Adipocyte (in vitro differentiated cells): ENCODE results near the gene CFAP45.

Experiments
- DNase-seq: peaks from one replicate; pipeline ENCODE4 v3.0.0-alpha.2; 2015; ENCODE audit warnings: low read depth
- H3K27me3 ChIP-seq: replicated peaks from 2 replicates; pipeline ENCODE4 v1.7.0; 2013; ENCODE audit warnings: mild to moderate bottlenecking, low read length, moderate library complexity; ENCODE audit not compliant: control insufficient read depth, insufficient read depth
- H3K36me3 ChIP-seq: 2 replicates; pipeline ENCODE4 v1.7.0; 2013; ENCODE audit warnings: low read length, mild to moderate bottlenecking, moderate library complexity; ENCODE audit not compliant: control insufficient read depth, insufficient read depth, severe bottlenecking
- H3K4me1 ChIP-seq: 2 replicates; pipeline ENCODE4 v1.7.0; 2013; ENCODE audit warnings: mild to moderate bottlenecking, low read length, moderate library complexity; ENCODE audit not compliant: control insufficient read depth, insufficient read depth
- H3K4me3 ChIP-seq: 2 replicates; pipeline ENCODE4 v1.7.0; 2013; ENCODE audit warnings: mild to moderate bottlenecking, low read length, moderate library complexity
- H3K9ac ChIP-seq: 2 replicates; pipeline ENCODE4 v1.7.0; 2013; ENCODE audit warnings: mild to moderate bottlenecking, low read length, moderate library complexity
- H3K9me3 ChIP-seq: 2 replicates; pipeline ENCODE4 v1.7.0; 2013; ENCODE audit warnings: mild to moderate bottlenecking, low read length, moderate library complexity; ENCODE audit not compliant: control insufficient read depth

Gene CFAP45

GRCh38 chr1:159934136-159935039, 34.4 kb upstream of the CFAP45 start:
- Histone ChIP-seq H3K4me1 (peaks cover 4% of the 10 kb centered on the region), H3K9ac (no peak overlapping the region), H3K9me3 (no peaks in the 10 kb centered on the region), H3K4me3 (no peak overlapping the region), H3K27me3 (peaks cover 17% of the 10 kb centered on the region), H3K36me3 (no peaks in the 10 kb centered on the region)
- DNase-seq = no peak

GRCh38 chr1:159933347-159933746, 33.4 kb upstream of the CFAP45 start:
- Histone ChIP-seq H3K4me3 (no peak overlapping the region), H3K9me3 (no peaks in the 10 kb centered on the region), H3K36me3 (no peaks in the 10 kb centered on the region), H3K4me1 (peaks cover 1% of the 10 kb centered on the region), H3K27me3 (peaks cover 17% of the 10 kb centered on the region), H3K9ac (no peak overlapping the region)
- DNase-seq = no peak

GRCh38 chr1:159932296-159933285, 32.6 kb upstream of the CFAP45 start:
- DNase-seq = no peak
- no peaks in the 10 kb centered on the region for H3K36me3 ChIP-seq

GRCh38 chr1:159931795-159932173, 31.8 kb upstream of the CFAP45 start:
- no peaks in the 10 kb centered on the region for H3K36me3 ChIP-seq
- H3K9ac ChIP-seq = no peak overlapping the region
- H3K4me1 ChIP-seq = no peaks in the 10 kb centered on the region
- H3K9me3 ChIP-seq = no peaks in the 10 kb centered on the region
- DNase-seq = no peak
- peaks cover 14% of the 10 kb centered on the region for H3K27me3 ChIP-seq
- H3K4me3 ChIP-seq = no peak overlapping the region

More at GRCh38 chr1:159932296-159933285, 32.6 kb upstream of the CFAP45 start:
- Histone ChIP-seq H3K9ac (no peak overlapping the region), H3K9me3 (no peaks in the 10 kb centered on the region), H3K4me3 (no peak overlapping the region), H3K4me1 (no peaks in the 10 kb centered on the region), H3K27me3 (peaks cover 14% of the 10 kb centered on the region)

GRCh38 chr1:159931101-159931794, 31.3 kb upstream of the CFAP45 start:
- no peak for DNase-seq
- Histone ChIP-seq H3K9ac (no peak overlapping the region), H3K9me3 (no peaks in the 10 kb centered on the region), H3K27me3 (peaks cover 14% of the 10 kb centered on the region), H3K36me3 (no peaks in the 10 kb centered on the region), H3K4me1 (no peaks in the 10 kb centered on the region), H3K4me3 (no peak overlapping the region)

- Histone ChIP-seq H3K4me1 (peaks cover 5% of the 10 kb centered on the region), H3K36me3 (no peaks in the 10 kb centered on the region), H3K9ac (no peak overlapping the region), H3K9me3 (no peaks in the 10 kb centered on the region), H3K27me3 (peaks cover 8% of the 10 kb centered on the region), H3K4me3 (no peak overlapping the region)
- DNase-seq = no peak
Observed at GRCh38 chr1:159930634-159931033, 30.7 kb upstream of the CFAP45 start.

- no peak overlapping the region for H3K4me3 ChIP-seq
- H3K9me3 ChIP-seq = no peaks in the 10 kb centered on the region
- DNase-seq = no peak
- H3K9ac ChIP-seq = no peak overlapping the region
- H3K4me1 ChIP-seq = peaks cover 6% of the 10 kb centered on the region
- H3K36me3 ChIP-seq = no peaks in the 10 kb centered on the region
- peaks cover 6% of the 10 kb centered on the region for H3K27me3 ChIP-seq
Observed at GRCh38 chr1:159930216-159930615, 30.3 kb upstream of the CFAP45 start.

GRCh38 chr1:159929155-159930051, 29.4 kb upstream of the CFAP45 start:
- Histone ChIP-seq H3K27me3 (peaks cover 1% of the 10 kb centered on the region), H3K4me3 (no peak overlapping the region)
- no peak for DNase-seq

GRCh38 chr1:159928491-159929050, 28.6 kb upstream of the CFAP45 start:
- Histone ChIP-seq H3K9ac (no peak overlapping the region), H3K9me3 (no peaks in the 10 kb centered on the region), H3K4me1 (peaks cover 8% of the 10 kb centered on the region), H3K36me3 (no peaks in the 10 kb centered on the region), H3K4me3 (no peak overlapping the region), H3K27me3 (no peaks in the 10 kb centered on the region)
- DNase-seq = no peak

More at GRCh38 chr1:159929155-159930051, 29.4 kb upstream of the CFAP45 start:
- Histone ChIP-seq H3K4me1 (peaks cover 6% of the 10 kb centered on the region), H3K9ac (no peak overlapping the region), H3K9me3 (no peaks in the 10 kb centered on the region), H3K36me3 (no peaks in the 10 kb centered on the region)

- Histone ChIP-seq H3K27me3 (no peaks in the 10 kb centered on the region), H3K4me1 (peaks cover 14% of the 10 kb centered on the region), H3K9ac (no peak overlapping the region), H3K36me3 (no peaks in the 10 kb centered on the region), H3K4me3 (no peak overlapping the region), H3K9me3 (no peaks in the 10 kb centered on the region)
- DNase-seq = no peak
Observed at GRCh38 chr1:159927849-159928431, 28.0 kb upstream of the CFAP45 start.
